ENCODE measurements around the gene EDNRA.

EDNRA gene

GRCh38 chr4:147594107-147594506 is 113.2 kb downstream of the EDNRA start:
- no peak for DNase-seq
